Measurements from ENCODE around the gene HRAS.
"Not testable (repeated sequence)": the region's sequence is repeated elsewhere in the genome, so short reads cannot be mapped to it uniquely, and the experiment has no call there.

HRAS gene
- 12.8 to 16.6 (median 14.9) reads per million in 4 donors for total RNA-seq

- DNase-seq, result peak; percentile 93 to 98 (median 95)
These were observed at the start of gene HRAS for GRCh38 chr11:535519-536454. TSS of gene HRAS (minus strand) at chr11:535576.

- DNase-seq, result no peak
These were observed 48.9 kb upstream of the HRAS start for GRCh38 chr11:584287-584686.

GRCh38 chr11:581752-582151 is 46.4 kb upstream of the HRAS start:
- DNase-seq, result no peak

GRCh38 chr11:581342-581741 is 46.0 kb upstream of the HRAS start:
- DNase-seq, result no peak

- no peak for DNase-seq
These were observed 44.6 kb upstream of the HRAS start for GRCh38 chr11:579830-580601.

- DNase-seq, result no peak
These were observed 43.1 kb upstream of the HRAS start for GRCh38 chr11:578276-579035.

GRCh38 chr11:577611-577894 is 42.2 kb upstream of the HRAS start:
- no peak for DNase-seq

GRCh38 chr11:576811-577610 is 41.6 kb upstream of the HRAS start:
- DNase-seq, result no peak

- DNase-seq, result peak; percentile 94 to 96 (median 95)
These were observed 40.8 kb upstream of the HRAS start, which contains the start of gene PHRF1 for GRCh38 chr11:575996-576768. TSS of gene PHRF1 (plus strand) at chr11:576470. CDS start at chr11:581513, 5,043 bp downstream.

GRCh38 chr11:575313-575995 is 40.1 kb upstream of the HRAS start:
- DNase-seq, result no peak

GRCh38 chr11:574632-575312 is 39.4 kb upstream of the HRAS start:
- no peak for DNase-seq

- DNase-seq, result not testable (repeated sequence)
These were observed 38.7 kb upstream of the HRAS start for GRCh38 chr11:574031-574570.

GRCh38 chr11:573146-573759 is 37.9 kb upstream of the HRAS start:
- no peak for DNase-seq

- DNase-seq, result no peak
These were observed 36.4 kb upstream of the HRAS start for GRCh38 chr11:571802-572185.

- no peak for DNase-seq
These were observed 33.9 kb upstream of the HRAS start for GRCh38 chr11:569158-569885.

- peak; percentile 85 to 95 (median 90) for DNase-seq
These were observed 33.2 kb upstream of the HRAS start for GRCh38 chr11:568306-569157.

GRCh38 chr11:567629-568292 is 32.4 kb upstream of the HRAS start:
- peak in 2 of 5 donors; percentile 34 to 35 for DNase-seq

All from T-helper 1 cell (primary cell).